ENCODE data around the gene RALGAPB.
"Not testable (repeated sequence)": the region's sequence is repeated elsewhere in the genome, so short reads cannot be mapped to it uniquely, and the experiment has no call there.

The RALGAPB gene

GRCh38 chr20:38435555-38435939 is 37.1 kb upstream of the RALGAPB start:
- H3K27me3 Mint-ChIP-seq = peaks cover 4% of the 10 kb centered on the region
- DNase-seq = no peak
- H3K4me1 Mint-ChIP-seq (ENCODE audit: low read depth) = peaks cover 30% of the 10 kb centered on the region
- H3K9me3 Mint-ChIP-seq = no peaks in the 10 kb centered on the region
- peaks cover 47% of the 10 kb centered on the region for H3K36me3 Mint-ChIP-seq (ENCODE audit: low read depth)
- peak overlapping the region; percentile 98 for H3K4me3 Mint-ChIP-seq
- peak overlapping the region; percentile 99 for H3K27ac Mint-ChIP-seq

- Mint-ChIP-seq H3K36me3 (ENCODE audit: low read depth) (peaks cover 25% of the 10 kb centered on the region), H3K4me3 (no peak overlapping the region), H3K4me1 (ENCODE audit: low read depth) (peaks cover 8% of the 10 kb centered on the region), H3K27me3 (peaks cover 7% of the 10 kb centered on the region), H3K27ac (no peak overlapping the region), H3K9me3 (no peaks in the 10 kb centered on the region)
- no peak for DNase-seq
Observed at GRCh38 chr20:38437796-38438195, 34.8 kb upstream of the RALGAPB start.

- not testable (repeated sequence) for H3K27ac Mint-ChIP-seq; DNase-seq; H3K36me3 Mint-ChIP-seq (ENCODE audit: low read depth); H3K4me1 Mint-ChIP-seq (ENCODE audit: low read depth); H3K9me3 Mint-ChIP-seq; H3K27me3 Mint-ChIP-seq; H3K4me3 Mint-ChIP-seq
Observed at GRCh38 chr20:38441110-38441509, 31.5 kb upstream of the RALGAPB start.

- H3K36me3 Mint-ChIP-seq (ENCODE audit: low read depth) = no peaks in the 10 kb centered on the region
- peaks cover 7% of the 10 kb centered on the region for H3K27me3 Mint-ChIP-seq
- DNase-seq = no peak
- no peak overlapping the region for H3K4me3 Mint-ChIP-seq
- no peak overlapping the region for H3K27ac Mint-ChIP-seq
- peaks cover 10% of the 10 kb centered on the region for H3K4me1 Mint-ChIP-seq (ENCODE audit: low read depth)
- H3K9me3 Mint-ChIP-seq = no peaks in the 10 kb centered on the region
Observed at GRCh38 chr20:38441916-38442315, 30.7 kb upstream of the RALGAPB start.

GRCh38 chr20:38445381-38445796 is 27.3 kb upstream of the RALGAPB start:
- Mint-ChIP-seq H3K27ac (peak overlapping the region; percentile 50), H3K36me3 (ENCODE audit: low read depth) (peaks cover 20% of the 10 kb centered on the region), H3K9me3 (no peaks in the 10 kb centered on the region), H3K27me3 (peaks cover 3% of the 10 kb centered on the region), H3K4me1 (ENCODE audit: low read depth) (peaks cover 42% of the 10 kb centered on the region), H3K4me3 (no peak overlapping the region)
- no peak for DNase-seq

GRCh38 chr20:38445901-38446425 is 26.7 kb upstream of the RALGAPB start:
- no peak for DNase-seq
- H3K27ac Mint-ChIP-seq = peak overlapping the region; percentile 68
- H3K27me3 Mint-ChIP-seq = peaks cover 3% of the 10 kb centered on the region
- H3K4me3 Mint-ChIP-seq = peak overlapping the region; percentile 82
- no peaks in the 10 kb centered on the region for H3K9me3 Mint-ChIP-seq
- H3K36me3 Mint-ChIP-seq (ENCODE audit: low read depth) = peaks cover 25% of the 10 kb centered on the region
- peaks cover 48% of the 10 kb centered on the region for H3K4me1 Mint-ChIP-seq (ENCODE audit: low read depth)

- peak overlapping the region; percentile 68 for H3K27ac Mint-ChIP-seq
- H3K36me3 Mint-ChIP-seq (ENCODE audit: low read depth) = peaks cover 31% of the 10 kb centered on the region
- H3K4me1 Mint-ChIP-seq (ENCODE audit: low read depth) = peaks cover 49% of the 10 kb centered on the region
- H3K27me3 Mint-ChIP-seq = peaks cover 3% of the 10 kb centered on the region
- DNase-seq = peak; percentile 96
- H3K4me3 Mint-ChIP-seq = peak overlapping the region; percentile 82
- H3K9me3 Mint-ChIP-seq = no peaks in the 10 kb centered on the region
Observed at GRCh38 chr20:38446441-38447209, 26.0 kb upstream of the RALGAPB start.

GRCh38 chr20:38447251-38447661 is 25.4 kb upstream of the RALGAPB start:
- Mint-ChIP-seq H3K27me3 (peaks cover under 1% of the 10 kb centered on the region), H3K4me1 (ENCODE audit: low read depth) (peaks cover 49% of the 10 kb centered on the region), H3K9me3 (no peaks in the 10 kb centered on the region), H3K4me3 (peak overlapping the region; percentile 82), H3K27ac (peak overlapping the region; percentile 68), H3K36me3 (ENCODE audit: low read depth) (peaks cover 31% of the 10 kb centered on the region)
- no peak for DNase-seq

- Mint-ChIP-seq H3K27ac (peak overlapping the region; percentile 68), H3K36me3 (ENCODE audit: low read depth) (peaks cover 31% of the 10 kb centered on the region), H3K4me1 (ENCODE audit: low read depth) (peaks cover 49% of the 10 kb centered on the region), H3K9me3 (no peaks in the 10 kb centered on the region), H3K4me3 (peak overlapping the region; percentile 82), H3K27me3 (no peaks in the 10 kb centered on the region)
- DNase-seq = no peak
Observed at GRCh38 chr20:38447931-38448675, 24.5 kb upstream of the RALGAPB start.

- H3K27ac Mint-ChIP-seq = peak overlapping the region; percentile 32
- no peak overlapping the region for H3K4me3 Mint-ChIP-seq
Observed at GRCh38 chr20:38449046-38449445, 23.6 kb upstream of the RALGAPB start.

GRCh38 chr20:38450412-38450975 is 22.1 kb upstream of the RALGAPB start:
- no peak for DNase-seq
- peaks cover 47% of the 10 kb centered on the region for H3K4me1 Mint-ChIP-seq (ENCODE audit: low read depth)
- no peak overlapping the region for H3K4me3 Mint-ChIP-seq
- H3K27me3 Mint-ChIP-seq = no peaks in the 10 kb centered on the region
- peak overlapping the region; percentile 31 for H3K27ac Mint-ChIP-seq
- peaks cover 31% of the 10 kb centered on the region for H3K36me3 Mint-ChIP-seq (ENCODE audit: low read depth)
- no peaks in the 10 kb centered on the region for H3K9me3 Mint-ChIP-seq

More at GRCh38 chr20:38449046-38449445, 23.6 kb upstream of the RALGAPB start:
- no peak for DNase-seq
- Mint-ChIP-seq H3K9me3 (no peaks in the 10 kb centered on the region), H3K36me3 (ENCODE audit: low read depth) (peaks cover 31% of the 10 kb centered on the region), H3K4me1 (ENCODE audit: low read depth) (peaks cover 49% of the 10 kb centered on the region), H3K27me3 (no peaks in the 10 kb centered on the region)

GRCh38 chr20:38452880-38453624 is 19.6 kb upstream of the RALGAPB start:
- Mint-ChIP-seq H3K4me1 (ENCODE audit: low read depth) (peaks cover 29% of the 10 kb centered on the region), H3K9me3 (no peaks in the 10 kb centered on the region), H3K27ac (no peak overlapping the region), H3K27me3 (no peaks in the 10 kb centered on the region), H3K36me3 (ENCODE audit: low read depth) (peaks cover 31% of the 10 kb centered on the region), H3K4me3 (no peak overlapping the region)
- DNase-seq = no peak

- Mint-ChIP-seq H3K4me3 (no peak overlapping the region), H3K36me3 (ENCODE audit: low read depth) (peaks cover 25% of the 10 kb centered on the region), H3K9me3 (no peaks in the 10 kb centered on the region), H3K27me3 (no peaks in the 10 kb centered on the region), H3K4me1 (ENCODE audit: low read depth) (peaks cover 21% of the 10 kb centered on the region), H3K27ac (no peak overlapping the region)
- DNase-seq = no peak
Observed at GRCh38 chr20:38453941-38454340, 18.7 kb upstream of the RALGAPB start.
